Measurements from ENCODE around the gene ADAP1.
"Not testable (repeated sequence)": the region's sequence is repeated elsewhere in the genome, so short reads cannot be mapped to it uniquely, and the experiment has no call there.

Gene ADAP1

DNA sequence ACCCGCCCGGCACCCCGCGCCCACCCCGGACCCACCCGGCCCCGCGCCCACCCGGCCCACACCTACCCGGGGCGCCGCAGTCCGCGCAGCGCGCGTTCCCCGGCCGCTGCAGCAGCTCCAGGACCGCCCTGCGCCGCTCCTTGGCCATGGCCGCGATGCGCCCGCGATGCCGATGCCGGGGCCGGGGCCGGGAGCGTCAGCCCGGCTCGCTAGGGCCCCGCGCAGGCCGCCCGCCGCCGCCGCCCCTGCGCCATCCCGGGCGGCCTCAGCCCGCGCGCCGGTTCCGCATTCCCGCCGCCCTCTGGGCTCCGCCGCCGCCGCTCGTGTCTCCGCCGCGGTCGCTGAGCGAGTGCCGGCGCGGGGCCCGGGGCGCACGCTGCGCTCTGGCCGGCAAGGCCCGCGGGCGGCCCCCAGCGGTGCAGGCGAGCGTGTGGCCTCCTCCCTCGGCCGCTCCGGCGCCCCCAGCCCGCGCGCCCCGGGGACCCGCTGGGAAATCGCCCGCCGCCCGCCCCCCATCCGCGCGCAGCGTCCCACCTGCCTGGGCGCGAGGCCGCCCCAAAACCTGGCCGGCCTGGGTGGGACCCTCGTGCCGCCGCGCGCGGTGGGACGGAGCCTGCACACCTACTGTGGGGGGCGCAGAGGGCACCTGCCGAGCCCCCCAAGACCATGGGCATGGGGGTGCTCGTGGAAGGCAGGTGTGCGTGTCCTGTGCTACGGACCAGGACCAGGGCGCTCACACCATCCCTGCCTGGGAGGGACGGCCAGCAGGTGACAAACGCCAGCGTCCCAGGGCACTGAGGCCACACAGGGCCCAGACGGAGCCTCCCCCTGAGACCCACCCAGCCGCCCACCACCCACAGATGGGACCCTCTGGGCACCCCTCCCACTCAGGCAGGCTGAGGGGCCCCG lies at the start of gene ADAP1:
ADAP1 (minus strand) TSS at position 351 of the 909 bp plus-strand sequence; CDS start at position 148, 203 bp downstream.
- DNase-seq (peak; percentile 76), ATAC-seq (peak; percentile 82)

DNA sequence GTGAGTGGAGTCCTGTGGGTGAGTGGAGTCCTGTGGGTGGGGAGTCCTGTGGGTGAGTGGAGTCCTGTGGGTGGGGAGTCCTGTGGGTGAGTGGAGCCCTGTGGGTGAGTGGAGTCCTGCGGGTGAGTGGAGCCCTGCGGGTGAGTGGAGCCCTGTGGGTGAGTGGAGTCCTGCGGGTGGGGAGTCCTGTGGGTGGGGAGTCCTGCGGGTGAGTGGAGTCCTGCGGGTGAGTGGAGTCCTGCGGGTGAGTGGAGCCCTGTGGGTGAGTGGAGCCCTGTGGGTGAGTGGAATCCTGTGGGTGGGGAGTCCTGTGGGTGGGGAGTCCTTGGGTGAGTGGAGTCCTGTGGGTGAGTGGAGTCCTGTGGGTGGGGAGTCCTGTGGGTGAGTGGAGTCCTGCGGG lies 48.0 kb upstream of the ADAP1 start:
- ATAC-seq, DNase-seq: not testable (repeated sequence)

GRCh38 chr7:1002026-1002425 lies 47.5 kb upstream of the ADAP1 start:
- not testable (repeated sequence) for ATAC-seq, DNase-seq

- DNase-seq: not testable (repeated sequence)
- peak; percentile 14 for ATAC-seq
Observed at GRCh38 chr7:1001069-1001770, 46.7 kb upstream of the ADAP1 start.

DNA sequence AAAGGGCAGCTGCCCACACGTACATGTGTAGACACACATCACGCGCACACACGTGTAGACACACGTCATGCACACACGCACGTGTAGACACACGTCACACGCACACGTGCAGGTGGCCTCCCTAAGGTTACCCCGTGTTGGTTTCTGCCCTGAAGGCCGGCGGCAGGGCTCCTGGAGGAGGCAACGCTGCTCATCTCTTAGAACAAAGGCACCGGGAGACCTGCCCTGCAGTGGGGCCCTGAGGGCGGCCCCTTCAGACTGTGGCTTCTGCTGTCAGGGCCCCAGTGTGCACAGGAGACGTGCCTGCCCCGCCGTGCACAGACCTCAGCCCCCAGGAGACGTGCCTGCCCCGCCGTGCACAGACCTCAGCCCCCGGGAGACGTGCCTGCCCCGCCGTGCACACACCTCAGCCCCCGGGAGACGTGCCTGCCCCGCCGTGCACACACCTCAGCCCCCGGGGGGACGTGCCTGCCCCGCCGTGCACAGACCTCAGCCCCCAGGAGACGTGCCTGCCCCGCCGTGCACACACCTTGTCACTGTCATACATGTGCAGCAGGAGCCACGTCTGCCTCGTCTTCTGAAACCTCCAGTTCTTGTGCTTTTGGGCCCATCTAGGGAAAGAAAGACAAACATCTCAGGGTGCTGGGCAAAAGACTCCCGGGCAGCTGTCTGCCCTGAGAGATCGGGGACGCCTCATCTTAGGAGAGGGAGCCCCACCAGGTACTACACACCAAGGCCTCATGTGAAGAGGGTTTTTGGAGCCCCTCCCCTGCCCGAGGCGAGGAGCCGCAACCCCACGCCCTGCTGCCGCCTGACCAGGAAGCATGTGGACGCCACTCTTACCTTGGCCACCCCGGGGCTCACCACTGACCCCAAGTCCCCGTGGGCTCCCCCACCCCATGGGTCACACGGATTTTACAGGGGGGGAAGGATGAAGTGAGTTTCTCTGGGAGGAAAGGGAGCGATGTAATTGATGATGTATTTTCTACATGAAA lies 45.8 kb upstream of the ADAP1 start:
- no peak for ATAC-seq
- DNase-seq: no peak

- ATAC-seq: no peak
Observed at GRCh38 chr7:999149-999879, 44.8 kb upstream of the ADAP1 start.

DNA sequence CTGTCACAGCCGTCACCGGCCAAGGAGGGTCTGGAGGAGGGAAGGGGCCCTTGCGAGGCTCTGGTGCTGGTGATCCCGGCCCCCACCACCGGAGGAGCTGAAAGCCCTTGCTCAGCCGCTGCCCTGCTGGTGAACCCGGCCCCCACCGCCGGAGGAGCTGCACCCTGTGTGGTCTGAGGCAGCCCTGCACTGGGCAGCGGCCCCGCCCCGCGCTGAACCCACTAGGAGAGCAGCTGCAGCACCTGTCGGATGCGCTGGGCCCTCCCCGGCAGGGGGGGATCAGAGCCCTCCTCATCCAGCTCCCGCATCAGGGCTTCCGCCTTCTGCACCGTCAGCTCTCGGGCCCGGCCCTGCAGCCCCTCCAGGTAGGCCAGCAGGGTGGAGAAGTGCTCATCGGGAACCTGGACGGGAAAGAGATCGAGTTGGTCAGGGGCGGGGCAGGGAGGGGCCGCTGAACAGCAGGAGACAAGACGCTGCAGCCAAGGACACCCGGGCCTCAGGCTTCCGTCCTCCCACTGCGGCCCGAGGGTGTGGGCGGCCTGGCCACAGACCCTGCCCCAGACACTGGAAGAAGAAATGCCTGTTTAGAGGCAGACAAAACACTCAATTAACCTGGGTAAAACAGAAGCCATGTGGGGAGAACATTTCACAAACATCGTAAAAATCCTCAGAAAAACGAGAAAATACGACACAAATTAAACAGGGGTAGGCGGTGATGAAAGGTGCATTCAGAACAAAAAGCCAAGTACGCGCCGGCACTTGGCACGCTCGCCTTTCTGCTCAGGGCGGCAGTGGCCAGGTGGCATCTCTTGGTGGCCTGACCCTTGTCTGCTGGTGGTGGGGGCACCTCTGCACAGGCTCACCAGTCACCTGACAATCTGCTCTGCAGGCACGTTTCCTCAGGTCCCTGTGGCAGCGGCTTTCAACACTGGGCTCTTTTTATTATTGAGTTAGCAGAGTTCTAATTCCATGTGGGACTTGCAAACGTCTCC lies 43.2 kb upstream of the ADAP1 start:
- DNase-seq (no peak), ATAC-seq (no peak)

More at GRCh38 chr7:999149-999879, 44.8 kb upstream of the ADAP1 start:
- no peak for DNase-seq

DNA sequence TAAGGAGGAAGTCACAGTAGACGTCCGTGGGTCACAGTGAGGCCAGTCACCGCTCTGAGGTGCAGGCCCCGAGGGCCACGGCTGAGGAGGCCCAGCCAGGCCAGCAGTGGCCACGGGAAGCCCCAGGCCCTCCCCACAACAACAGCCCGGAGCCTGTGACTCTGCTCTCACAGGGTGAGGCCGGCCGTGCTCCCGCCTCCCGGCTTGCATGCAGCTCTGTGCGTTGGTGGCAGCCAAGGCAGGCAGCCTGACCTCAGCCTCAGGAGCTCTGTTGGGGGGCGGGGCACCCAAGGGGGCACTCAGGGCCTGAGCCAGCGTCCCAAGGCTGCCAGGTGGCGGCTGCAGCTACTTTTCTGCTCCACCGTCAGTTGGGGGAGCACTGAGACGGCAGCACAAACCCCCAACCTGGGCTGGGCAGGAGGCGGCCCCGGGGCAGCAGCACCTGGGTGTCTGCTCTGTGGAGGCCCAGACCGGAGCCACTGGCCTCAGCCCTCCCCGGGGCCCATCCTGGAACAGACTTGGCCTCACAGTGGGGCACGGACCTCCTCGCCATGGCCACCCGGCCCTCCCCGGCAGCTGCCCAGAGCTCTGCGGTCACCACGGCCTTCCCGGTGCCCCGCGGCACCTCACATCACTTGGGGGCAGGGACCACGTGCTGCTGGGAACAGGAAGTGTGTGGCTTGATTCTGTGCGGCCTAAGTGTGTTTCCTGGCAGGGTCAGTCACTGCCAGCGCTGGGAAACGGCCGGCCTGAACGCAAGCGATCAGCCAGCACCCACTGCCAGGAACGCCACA lies 41.8 kb upstream of the ADAP1 start:
- DNase-seq (no peak), ATAC-seq (no peak)

- DNase-seq (no peak), ATAC-seq (no peak)
Observed at GRCh38 chr7:995571-995970, 41.1 kb upstream of the ADAP1 start.

DNA sequence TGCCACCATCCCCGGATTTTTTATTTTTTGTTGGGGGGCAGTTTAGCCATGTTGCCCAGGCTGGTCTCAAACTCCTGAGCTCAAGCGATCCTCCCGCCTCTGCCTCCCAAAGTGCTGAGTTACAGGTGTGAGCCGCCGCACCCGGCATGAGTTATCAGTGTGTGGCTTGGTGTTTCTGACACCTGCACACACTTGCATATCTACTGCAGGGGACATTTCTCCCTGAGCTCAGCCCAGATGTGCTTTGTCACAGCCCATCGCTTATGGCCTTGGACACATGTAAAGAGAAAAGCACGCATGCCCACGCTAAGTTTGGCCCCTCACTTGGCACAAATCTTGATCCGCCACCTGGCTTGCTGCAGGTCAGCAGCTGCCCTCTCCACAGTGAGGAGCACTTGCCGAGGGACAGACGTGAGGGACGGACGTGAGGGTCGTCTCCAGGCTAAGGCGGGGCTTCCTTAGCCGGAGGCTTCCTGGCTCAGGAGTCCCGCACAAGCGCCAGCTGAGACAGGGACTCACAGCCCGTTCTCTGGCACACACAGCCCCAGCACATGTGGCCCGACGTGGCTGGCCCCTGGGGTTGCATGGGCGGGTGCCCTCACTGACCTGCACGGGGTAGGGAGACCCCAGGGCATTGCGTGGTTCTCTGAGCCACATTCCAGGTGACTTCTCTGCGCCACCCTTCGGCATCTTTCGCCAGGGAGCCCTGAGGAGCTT lies 40.3 kb upstream of the ADAP1 start:
- ATAC-seq: no peak
- no peak for DNase-seq

DNA sequence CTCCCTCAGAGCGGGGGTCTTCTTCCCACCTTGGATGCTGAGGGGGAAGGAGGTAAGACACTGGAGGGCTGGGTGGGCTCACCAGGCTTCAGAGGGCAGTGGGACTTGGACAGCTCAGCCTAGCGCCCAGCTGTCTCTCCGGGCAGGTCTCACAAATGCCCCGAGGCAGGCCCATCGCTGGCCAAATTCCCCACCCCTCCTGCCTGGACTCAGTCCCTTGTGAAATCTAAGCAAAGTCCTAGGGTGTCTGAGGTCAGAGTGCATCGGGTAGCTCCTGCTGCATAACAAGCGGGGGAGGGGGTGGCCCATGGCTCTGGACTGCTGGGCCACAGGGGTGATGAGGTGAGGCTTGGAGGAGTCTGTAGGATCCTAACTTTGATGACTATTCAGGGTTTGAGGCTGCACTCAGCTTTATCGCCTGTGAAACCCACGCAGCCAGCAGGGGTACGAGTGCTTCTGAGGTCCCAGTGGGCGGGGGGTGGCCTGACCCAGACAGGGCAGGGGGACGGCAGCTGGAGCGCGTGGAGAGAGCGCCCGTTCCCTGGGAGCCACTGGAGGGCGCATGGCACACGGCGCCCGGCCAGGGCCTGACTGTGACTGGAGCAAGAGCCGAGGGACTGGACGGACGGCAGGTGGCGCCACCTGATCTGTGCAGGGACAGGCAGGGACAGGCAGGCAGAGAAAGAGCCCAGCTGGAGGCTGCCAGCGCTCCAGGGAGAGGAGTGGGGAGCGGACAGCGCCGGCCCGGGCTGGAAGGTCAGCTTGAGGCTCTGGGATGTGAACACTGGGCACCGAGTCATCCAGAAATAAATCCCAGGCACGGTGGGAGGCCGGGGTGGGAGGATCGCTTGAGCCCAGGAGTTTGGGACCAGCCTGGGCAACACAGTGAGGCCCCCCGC lies 38.5 kb upstream of the ADAP1 start:
- DNase-seq (peak; percentile 97), ATAC-seq (peak; percentile 98)

- no peak for ATAC-seq
Observed at GRCh38 chr7:991729-992656, 37.5 kb upstream of the ADAP1 start.

GRCh38 chr7:990933-991728 lies 36.7 kb upstream of the ADAP1 start:
- ATAC-seq (no peak), DNase-seq (no peak)

More at GRCh38 chr7:991729-992656, 37.5 kb upstream of the ADAP1 start:
- no peak for DNase-seq

DNA sequence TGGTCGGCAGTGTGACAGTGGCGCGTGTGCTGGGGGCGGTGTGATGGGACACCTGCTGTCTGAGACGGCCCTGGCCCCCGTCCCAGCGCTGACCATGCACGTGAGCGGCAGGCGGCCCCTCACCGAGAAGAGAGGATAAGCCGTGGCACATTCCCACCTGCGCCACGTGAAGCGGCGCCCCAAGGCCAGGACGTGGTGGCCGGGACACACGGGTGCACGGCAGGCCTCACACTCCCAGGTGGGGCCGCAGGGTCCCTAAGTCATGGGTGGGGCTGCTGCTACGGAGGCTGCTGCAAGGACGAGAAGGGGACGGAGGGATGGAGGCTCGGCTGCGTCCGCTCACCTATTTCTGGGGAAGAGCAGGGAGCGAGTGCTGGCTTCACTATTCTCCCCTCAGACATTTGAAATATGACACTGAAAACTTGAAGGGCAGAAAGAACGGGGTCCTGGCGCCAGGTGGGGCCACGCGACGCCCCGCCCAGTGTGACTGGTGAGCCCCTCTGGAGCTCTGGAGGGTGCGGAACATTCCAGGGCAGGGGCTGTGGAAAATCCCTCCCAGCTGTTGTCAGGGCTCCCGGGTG lies 36.0 kb upstream of the ADAP1 start:
- no peak for ATAC-seq

DNA sequence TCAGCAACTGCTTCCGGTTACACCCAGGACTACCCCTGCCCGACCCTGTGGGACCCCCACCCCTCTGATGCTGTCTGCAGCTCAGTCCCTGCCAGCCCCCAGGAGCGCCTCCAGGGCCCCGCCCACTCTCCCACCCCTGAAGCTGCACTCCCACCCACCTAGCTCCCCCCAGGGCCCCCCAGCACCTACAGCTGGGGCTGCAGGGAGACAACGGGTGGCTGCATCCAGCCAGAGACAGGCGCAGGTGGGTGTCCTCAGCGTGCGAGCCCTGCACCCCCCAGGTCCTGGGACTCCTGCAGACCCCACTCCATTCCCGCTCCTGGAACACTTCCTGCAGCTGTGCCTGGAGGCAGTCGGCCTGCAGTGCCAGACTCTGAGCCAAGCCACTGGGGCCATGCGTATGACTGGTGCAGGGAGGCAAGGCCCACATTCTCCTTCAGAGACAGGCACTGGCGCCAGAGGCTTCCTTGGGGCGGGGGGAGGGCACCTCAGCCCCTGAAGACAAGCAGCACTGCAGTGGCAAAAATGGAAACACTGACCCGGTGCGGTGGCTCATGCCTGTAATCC lies 34.6 kb upstream of the ADAP1 start:
- ATAC-seq: no peak
- DNase-seq: no peak

More for the DNA sequence above, 36.0 kb upstream of the ADAP1 start:
- no peak for DNase-seq

Data from stimulated activated naive CD8-positive, alpha-beta T cell treated with anti-CD3 and anti-CD28 coated beads, Interleukin-15, Interleukin-2, amounts not matched to agents 100 U/mL and 50 U/mL, for 24 hours (primary cell).